ENCODE data around the gene SMARCC1. TPM values are rescaled to one million over a fixed set of nuclear protein-coding genes. Genes with fewer than 3 reads are reported as not detected.

Gene SMARCC1
- total RNA-seq, 1 experiment from 2014 or later = 249 TPM

DNA sequence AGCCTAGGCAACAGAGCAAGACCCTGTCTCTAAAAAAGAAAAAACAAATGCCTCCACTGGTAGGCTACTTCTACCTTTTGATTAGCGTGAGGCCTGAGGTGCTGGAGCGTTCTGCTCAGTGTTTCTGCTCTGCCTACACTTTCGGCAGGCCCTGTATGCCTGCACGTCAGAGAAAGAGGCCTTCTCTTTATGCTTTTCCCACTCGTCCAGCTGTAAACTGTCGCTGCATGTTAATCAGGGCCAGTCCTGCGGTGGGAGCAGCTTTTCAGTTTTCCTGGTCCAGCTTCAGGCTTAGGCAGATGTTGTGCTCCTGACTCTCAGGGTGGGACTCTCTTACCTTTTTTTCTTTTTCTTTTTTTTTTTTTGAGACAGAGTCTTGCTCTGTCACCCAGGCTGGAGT lies 228.3 kb downstream of the SMARCC1 start (continued):
- TF ChIP-seq, protein P1, sequence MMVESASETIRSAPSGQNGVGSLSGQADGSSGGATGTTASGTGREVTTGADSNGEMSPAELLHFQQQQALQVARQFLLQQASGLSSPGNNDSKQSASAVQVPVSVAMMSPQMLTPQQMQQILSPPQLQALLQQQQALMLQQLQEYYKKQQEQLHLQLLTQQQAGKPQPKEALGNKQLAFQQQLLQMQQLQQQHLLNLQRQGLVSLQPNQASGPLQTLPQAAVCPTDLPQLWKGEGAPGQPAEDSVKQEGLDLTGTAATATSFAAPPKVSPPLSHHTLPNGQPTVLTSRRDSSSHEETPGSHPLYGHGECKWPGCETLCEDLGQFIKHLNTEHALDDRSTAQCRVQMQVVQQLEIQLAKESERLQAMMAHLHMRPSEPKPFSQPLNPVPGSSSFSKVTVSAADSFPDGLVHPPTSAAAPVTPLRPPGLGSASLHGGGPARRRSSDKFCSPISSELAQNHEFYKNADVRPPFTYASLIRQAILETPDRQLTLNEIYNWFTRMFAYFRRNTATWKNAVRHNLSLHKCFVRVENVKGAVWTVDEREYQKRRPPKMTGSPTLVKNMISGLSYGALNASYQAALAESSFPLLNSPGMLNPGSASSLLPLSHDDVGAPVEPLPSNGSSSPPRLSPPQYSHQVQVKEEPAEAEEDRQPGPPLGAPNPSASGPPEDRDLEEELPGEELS (CRISPR knock-in tag; IDR thresholded peaks at IDR 0.05) = no peak
- TF ChIP-seq ZNF121 (CRISPR knock-in tag; IDR thresholded peaks at IDR 0.05) = no peak
- no peak for TF ChIP-seq FOXJ3 (CRISPR knock-in tag; IDR thresholded peaks at IDR 0.05; ENCODE audit: borderline replicate concordance)
- TF ChIP-seq ZNF138 (CRISPR knock-in tag; conservative IDR thresholded peaks at IDR 0.05) = no peak
- TF ChIP-seq GRHL2 (CRISPR knock-in tag; IDR thresholded peaks at IDR 0.05; ENCODE audit: insufficient replicate concordance, severe bottlenecking) = no peak
- no peak for TF ChIP-seq CREM (CRISPR knock-in tag; IDR thresholded peaks at IDR 0.05)
- no peak for TF ChIP-seq MYBL2 (CRISPR knock-in tag; IDR thresholded peaks at IDR 0.05)

- Mint-ChIP-seq H3K27me3 (ENCODE audit: low read depth) (no peaks in the 10 kb centered on the region; the same call in 1 of the 2 replicates), H3K4me3 (no peak overlapping the region), H3K9me3 (peaks cover 4% of the 10 kb centered on the region), H3K36me3 (no peaks in the 10 kb centered on the region), H3K27ac (no peak overlapping the region), H3K4me1 (no peaks in the 10 kb centered on the region)
- DNase-seq (ENCODE audit: low spot score) (no peak), ATAC-seq (no peak; the same call in 1 of the 2 replicates)
- POLR2A ChIA-PET = interaction anchor here (0.6 kb wide), 1 partner anchor 153 kb away, joined by 6 read pairs; no protein-coding TSS in a partner anchor
- TF ChIP-seq HMGXB4 (CRISPR knock-in tag; IDR thresholded peaks at IDR 0.05) = no peak
- TF ChIP-seq, protein P2, sequence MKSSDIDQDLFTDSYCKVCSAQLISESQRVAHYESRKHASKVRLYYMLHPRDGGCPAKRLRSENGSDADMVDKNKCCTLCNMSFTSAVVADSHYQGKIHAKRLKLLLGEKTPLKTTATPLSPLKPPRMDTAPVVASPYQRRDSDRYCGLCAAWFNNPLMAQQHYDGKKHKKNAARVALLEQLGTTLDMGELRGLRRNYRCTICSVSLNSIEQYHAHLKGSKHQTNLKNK (CRISPR knock-in tag; IDR thresholded peaks at IDR 0.05) = no peak
- no peak for TF ChIP-seq MAX (CRISPR knock-in tag; IDR thresholded peaks at IDR 0.05)
- TF ChIP-seq ARID4B (CRISPR knock-in tag; IDR thresholded peaks at IDR 0.05; ENCODE audit: borderline replicate concordance) = no peak
- CTCF ChIA-PET = interaction anchor here (0.6 to 1.7 kb wide), 2 partner anchors 20 to 232 kb away, joined by 4 to 5 read pairs; no protein-coding TSS in a partner anchor
Measured at GRCh38 chr3:47542471-47543173, 239.1 kb downstream of the SMARCC1 start.

DNA sequence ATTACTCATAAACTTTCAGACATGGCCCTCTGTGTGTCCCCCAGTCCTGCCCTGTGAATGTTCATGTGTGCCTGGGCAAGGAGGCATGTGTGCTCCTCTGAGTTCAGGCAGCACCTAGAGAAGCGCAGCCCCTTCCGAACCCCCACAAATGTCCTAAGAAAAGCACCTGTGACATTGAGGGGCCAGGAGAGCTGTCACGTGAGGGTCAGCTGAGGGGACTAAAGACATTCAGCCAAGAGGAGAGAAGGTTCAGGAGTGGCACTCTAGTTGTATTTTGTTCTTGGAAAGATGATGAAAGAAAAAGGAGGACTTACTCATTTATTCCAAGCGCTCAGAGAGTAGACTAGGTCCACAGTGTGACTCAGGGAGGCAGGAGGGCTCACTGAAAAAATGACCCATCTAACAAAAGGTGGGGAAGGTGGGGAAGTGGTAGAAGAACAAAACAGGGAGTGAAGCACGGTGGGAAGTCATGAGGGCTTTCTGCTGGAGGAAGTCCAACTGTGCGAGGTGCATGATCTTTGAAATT lies 240.0 kb downstream of the SMARCC1 start:
- CTCF ChIA-PET = interaction anchor here (0.6 to 1.7 kb wide), 2 partner anchors 19 to 233 kb away, joined by 4 to 5 read pairs; no protein-coding TSS in a partner anchor
- ATAC-seq (no peak), DNase-seq (ENCODE audit: low spot score) (no peak)
- no peaks in the 10 kb centered on the region for H3K27me3 Mint-ChIP-seq (ENCODE audit: low read depth)
- peaks cover 4% of the 10 kb centered on the region for H3K9me3 Mint-ChIP-seq
- no peaks in the 10 kb centered on the region for H3K36me3 Mint-ChIP-seq
- H3K4me1 Mint-ChIP-seq = 0 out of 2 replicates have a peak, but pooled peaks cover 3% of the 10 kb centered on the region
- TF ChIP-seq ZNF263 (CRISPR knock-in tag; IDR thresholded peaks at IDR 0.05; ENCODE audit: low read depth) (no peak), GABPB1 (CRISPR knock-in tag; IDR thresholded peaks at IDR 0.05) (peak; percentile 64)
- POLR2A ChIA-PET = no interaction called here
- no peak overlapping the region for H3K4me3 Mint-ChIP-seq
- H3K27ac Mint-ChIP-seq = no peak overlapping the region
